T-helper 1 cell treated with Interleukin-12 subunit alpha and Interleukin-12 subunit beta and Interleukin-4 antibody, amounts not matched to agents 30 μg/mL and 1 μg/mL, for 36 hours (primary cell): ENCODE results near the gene WIZ.
"Not testable (repeated sequence)": the region's sequence is repeated elsewhere in the genome, so short reads cannot be mapped to it uniquely, and the experiment has no call there.

ENCODE experiments used
- H3K27ac Mint-ChIP-seq: one replicate; pipeline ENCODE4 v1.8.0; 2021; ENCODE audit warnings: mild to moderate bottlenecking, mixed read lengths
- H3K27me3 Mint-ChIP-seq: one replicate; pipeline ENCODE4 v1.8.0; 2021; ENCODE audit warnings: low read depth, mixed read lengths
- H3K36me3 Mint-ChIP-seq: one replicate; pipeline ENCODE4 v1.8.0; 2021; ENCODE audit warnings: low read depth, mixed read lengths
- H3K4me1 Mint-ChIP-seq: one replicate; pipeline ENCODE4 v1.8.0; 2021; ENCODE audit warnings: low read depth, mixed read lengths
- H3K4me3 Mint-ChIP-seq: one replicate; pipeline ENCODE4 v1.8.0; 2021; ENCODE audit warnings: mild to moderate bottlenecking, moderate library complexity, mixed read lengths
- H3K9me3 Mint-ChIP-seq: one replicate; pipeline ENCODE4 v1.8.0; 2021; ENCODE audit warnings: mixed read lengths

WIZ gene

GRCh38 chr19:15401397-15401710 is 48.4 kb downstream of the WIZ start:
- H3K4me3 Mint-ChIP-seq, result no peak overlapping the region
- H3K4me1 Mint-ChIP-seq, result peaks cover 5% of the 10 kb centered on the region
- H3K9me3 Mint-ChIP-seq, result no peaks in the 10 kb centered on the region
- H3K27ac Mint-ChIP-seq, result no peak overlapping the region
- H3K27me3 Mint-ChIP-seq, result no peaks in the 10 kb centered on the region
- H3K36me3 Mint-ChIP-seq, result peaks cover 38% of the 10 kb centered on the region

GRCh38 chr19:15400521-15401396 is 49.0 kb downstream of the WIZ start:
- peaks cover 4% of the 10 kb centered on the region for H3K4me1 Mint-ChIP-seq
- no peak overlapping the region for H3K27ac Mint-ChIP-seq
- no peaks in the 10 kb centered on the region for H3K27me3 Mint-ChIP-seq
- H3K36me3 Mint-ChIP-seq, result peaks cover 39% of the 10 kb centered on the region
- no peaks in the 10 kb centered on the region for H3K9me3 Mint-ChIP-seq
- H3K4me3 Mint-ChIP-seq, result no peak overlapping the region

- no peak overlapping the region for H3K4me3 Mint-ChIP-seq
- peaks cover 35% of the 10 kb centered on the region for H3K36me3 Mint-ChIP-seq
- H3K27ac Mint-ChIP-seq, result no peak overlapping the region
- H3K9me3 Mint-ChIP-seq, result no peaks in the 10 kb centered on the region
- peaks cover 2% of the 10 kb centered on the region for H3K4me1 Mint-ChIP-seq
- no peaks in the 10 kb centered on the region for H3K27me3 Mint-ChIP-seq
Observed at GRCh38 chr19:15399635-15400034, 50.1 kb downstream of the WIZ start.

GRCh38 chr19:15399234-15399515 is 50.6 kb downstream of the WIZ start:
- peaks cover 33% of the 10 kb centered on the region for H3K36me3 Mint-ChIP-seq
- H3K4me3 Mint-ChIP-seq, result no peak overlapping the region
- H3K27ac Mint-ChIP-seq, result no peak overlapping the region
- H3K9me3 Mint-ChIP-seq, result no peaks in the 10 kb centered on the region
- H3K27me3 Mint-ChIP-seq, result no peaks in the 10 kb centered on the region
- no peaks in the 10 kb centered on the region for H3K4me1 Mint-ChIP-seq

- no peak overlapping the region for H3K27ac Mint-ChIP-seq
- no peaks in the 10 kb centered on the region for H3K27me3 Mint-ChIP-seq
- no peaks in the 10 kb centered on the region for H3K9me3 Mint-ChIP-seq
- H3K4me3 Mint-ChIP-seq, result no peak overlapping the region
- H3K36me3 Mint-ChIP-seq, result peaks cover 37% of the 10 kb centered on the region
- no peaks in the 10 kb centered on the region for H3K4me1 Mint-ChIP-seq
Observed at GRCh38 chr19:15398501-15399233, 51.1 kb downstream of the WIZ start.

GRCh38 chr19:15397782-15398181 is 52.0 kb downstream of the WIZ start:
- Mint-ChIP-seq H3K27ac (no peak overlapping the region), H3K4me1 (no peaks in the 10 kb centered on the region), H3K9me3 (no peaks in the 10 kb centered on the region), H3K27me3 (no peaks in the 10 kb centered on the region), H3K36me3 (peaks cover 45% of the 10 kb centered on the region), H3K4me3 (no peak overlapping the region)

- H3K9me3 Mint-ChIP-seq, result no peaks in the 10 kb centered on the region
- H3K27ac Mint-ChIP-seq, result no peak overlapping the region
- H3K4me1 Mint-ChIP-seq, result no peaks in the 10 kb centered on the region
- no peak overlapping the region for H3K4me3 Mint-ChIP-seq
- H3K27me3 Mint-ChIP-seq, result no peaks in the 10 kb centered on the region
- H3K36me3 Mint-ChIP-seq, result peaks cover 45% of the 10 kb centered on the region
Observed at GRCh38 chr19:15397236-15397635, 52.5 kb downstream of the WIZ start.

GRCh38 chr19:15396436-15396835 is 53.3 kb downstream of the WIZ start:
- Mint-ChIP-seq H3K27ac (no peak overlapping the region), H3K4me1 (no peaks in the 10 kb centered on the region), H3K36me3 (peaks cover 45% of the 10 kb centered on the region), H3K4me3 (no peak overlapping the region), H3K9me3 (no peaks in the 10 kb centered on the region), H3K27me3 (no peaks in the 10 kb centered on the region)

- H3K27ac Mint-ChIP-seq, H3K27me3 Mint-ChIP-seq, H3K9me3 Mint-ChIP-seq, H3K4me3 Mint-ChIP-seq, H3K4me1 Mint-ChIP-seq: not testable (repeated sequence)
- H3K36me3 Mint-ChIP-seq, result peaks cover 43% of the 10 kb centered on the region
Observed at GRCh38 chr19:15395251-15395650, 54.5 kb downstream of the WIZ start.

- Mint-ChIP-seq H3K27me3 (no peaks in the 10 kb centered on the region), H3K4me3 (no peak overlapping the region), H3K27ac (no peak overlapping the region), H3K4me1 (no peaks in the 10 kb centered on the region), H3K9me3 (no peaks in the 10 kb centered on the region), H3K36me3 (peaks cover 41% of the 10 kb centered on the region)
Observed at GRCh38 chr19:15394426-15394825, 55.3 kb downstream of the WIZ start.

- Mint-ChIP-seq H3K4me1 (no peaks in the 10 kb centered on the region), H3K9me3 (no peaks in the 10 kb centered on the region), H3K36me3 (peaks cover 41% of the 10 kb centered on the region), H3K27me3 (no peaks in the 10 kb centered on the region), H3K4me3 (no peak overlapping the region), H3K27ac (no peak overlapping the region)
Observed at GRCh38 chr19:15393963-15394362, 55.8 kb downstream of the WIZ start.

GRCh38 chr19:15390814-15391213 is 58.9 kb downstream of the WIZ start:
- Mint-ChIP-seq H3K36me3 (peaks cover 21% of the 10 kb centered on the region), H3K4me1 (no peaks in the 10 kb centered on the region), H3K4me3 (no peak overlapping the region), H3K27ac (no peak overlapping the region), H3K27me3 (no peaks in the 10 kb centered on the region), H3K9me3 (no peaks in the 10 kb centered on the region)

- H3K27me3 Mint-ChIP-seq, result no peaks in the 10 kb centered on the region
- H3K36me3 Mint-ChIP-seq, result peaks cover 7% of the 10 kb centered on the region
- peak overlapping the region; percentile 60 for H3K4me3 Mint-ChIP-seq
- peaks cover 28% of the 10 kb centered on the region for H3K4me1 Mint-ChIP-seq
- no peak overlapping the region for H3K27ac Mint-ChIP-seq
- H3K9me3 Mint-ChIP-seq, result no peaks in the 10 kb centered on the region
Observed at GRCh38 chr19:15381864-15382263, 67.9 kb downstream of the WIZ start.

- H3K27me3 Mint-ChIP-seq, result no peaks in the 10 kb centered on the region
- peaks cover 7% of the 10 kb centered on the region for H3K36me3 Mint-ChIP-seq
- H3K4me3 Mint-ChIP-seq, result peak overlapping the region; percentile 60
- peaks cover 31% of the 10 kb centered on the region for H3K4me1 Mint-ChIP-seq
- H3K9me3 Mint-ChIP-seq, result no peaks in the 10 kb centered on the region
- H3K27ac Mint-ChIP-seq, result peak overlapping the region; percentile 71
Observed at GRCh38 chr19:15381429-15381828, 68.3 kb downstream of the WIZ start.

GRCh38 chr19:15379999-15380647 is 69.6 kb downstream of the WIZ start:
- Mint-ChIP-seq H3K9me3 (no peaks in the 10 kb centered on the region), H3K27me3 (no peaks in the 10 kb centered on the region), H3K4me3 (peak overlapping the region; percentile 99), H3K36me3 (peaks cover 7% of the 10 kb centered on the region), H3K4me1 (peaks cover 31% of the 10 kb centered on the region), H3K27ac (peak overlapping the region; percentile 87)
